SIG-M5 treated with dmso at 0.1 percent for 504 hours (cell line): ENCODE data around the gene ATF6.
A peak's percentile ranks its signal among the peaks of the same experiment; 100 is the strongest.

Experiments
- DNase-seq: peaks from one replicate; lab custom pipeline; 2025; ENCODE audit not compliant: unreplicated experiment; lab: John Stamatoyannopoulos, UW

ATF6 gene

DNA sequence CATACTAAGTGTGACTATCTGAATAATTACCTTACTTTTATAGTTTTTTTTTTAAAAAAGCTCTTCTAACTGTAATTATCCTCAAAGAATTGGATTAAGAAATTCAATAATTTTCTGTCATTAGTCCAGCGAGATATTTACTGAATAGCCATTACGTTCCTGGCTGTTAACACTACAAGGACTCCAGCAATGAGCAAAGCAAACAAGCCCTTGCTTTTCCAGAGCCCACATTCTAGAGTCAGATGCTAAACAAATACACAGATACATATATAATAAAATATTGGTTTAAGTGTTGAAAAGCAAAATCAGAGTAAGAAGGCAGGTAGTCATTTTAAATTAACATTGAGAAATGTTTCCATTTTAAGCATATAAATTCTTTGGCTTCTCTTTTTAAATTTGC lies 118.4 kb downstream of the ATF6 start:
- no peak for DNase-seq

DNA sequence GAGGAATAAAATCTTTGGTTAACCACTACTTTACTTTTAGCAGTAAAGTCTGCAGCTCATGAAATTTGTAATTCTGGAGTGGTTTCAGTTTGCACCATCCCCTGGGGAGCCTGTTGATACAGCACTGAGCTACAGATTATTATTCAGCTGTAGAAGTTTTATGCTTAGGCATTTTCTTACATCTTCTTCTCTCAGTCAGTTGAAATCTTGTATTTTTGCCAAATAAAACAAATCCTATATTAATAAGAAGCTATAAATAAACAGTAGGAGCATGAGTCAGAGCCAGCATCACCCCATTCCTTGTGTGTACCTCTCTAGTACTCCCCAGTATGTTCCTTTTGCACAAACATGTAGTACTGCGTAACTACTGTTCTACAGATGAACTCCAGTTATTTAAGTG lies 118.9 kb downstream of the ATF6 start:
- DNase-seq = no peak

DNA sequence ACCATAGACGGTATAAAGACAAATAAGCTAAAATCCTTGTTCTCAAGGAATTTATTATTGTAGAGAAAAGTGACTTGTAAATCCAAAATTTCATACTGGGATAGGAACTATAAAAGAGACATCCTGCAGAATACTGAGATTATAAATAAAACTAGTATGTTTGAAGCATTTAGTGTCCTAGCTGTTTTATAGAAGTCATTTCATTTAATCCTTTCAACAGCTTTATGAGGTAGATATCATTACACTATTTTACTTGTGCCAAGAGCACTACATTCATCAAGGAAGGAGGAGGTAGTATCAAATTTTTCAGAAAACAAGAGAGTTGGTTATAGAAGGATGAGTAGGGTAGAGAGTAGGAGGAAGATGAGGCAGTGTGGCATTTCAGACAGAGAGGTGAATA lies 119.6 kb downstream of the ATF6 start:
- no peak for DNase-seq

DNA sequence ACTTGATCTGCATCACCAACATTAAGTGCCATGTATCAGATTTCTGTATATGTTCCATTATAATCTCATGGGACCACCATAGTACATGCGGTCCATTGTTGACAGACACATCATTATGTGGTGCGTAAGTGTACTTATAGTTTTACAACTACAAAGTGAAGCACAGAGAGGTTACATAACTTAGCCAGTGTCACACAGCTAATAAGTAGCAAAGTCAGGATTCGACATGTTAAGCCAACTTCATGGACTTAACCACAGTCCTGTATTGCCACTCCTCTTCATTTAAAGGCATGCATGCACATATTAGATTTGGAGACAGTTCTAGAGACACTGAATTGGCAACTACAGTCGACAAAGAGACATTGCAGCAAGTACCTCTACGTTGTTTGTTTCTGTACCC lies 120.5 kb downstream of the ATF6 start:
- DNase-seq = no peak

DNA sequence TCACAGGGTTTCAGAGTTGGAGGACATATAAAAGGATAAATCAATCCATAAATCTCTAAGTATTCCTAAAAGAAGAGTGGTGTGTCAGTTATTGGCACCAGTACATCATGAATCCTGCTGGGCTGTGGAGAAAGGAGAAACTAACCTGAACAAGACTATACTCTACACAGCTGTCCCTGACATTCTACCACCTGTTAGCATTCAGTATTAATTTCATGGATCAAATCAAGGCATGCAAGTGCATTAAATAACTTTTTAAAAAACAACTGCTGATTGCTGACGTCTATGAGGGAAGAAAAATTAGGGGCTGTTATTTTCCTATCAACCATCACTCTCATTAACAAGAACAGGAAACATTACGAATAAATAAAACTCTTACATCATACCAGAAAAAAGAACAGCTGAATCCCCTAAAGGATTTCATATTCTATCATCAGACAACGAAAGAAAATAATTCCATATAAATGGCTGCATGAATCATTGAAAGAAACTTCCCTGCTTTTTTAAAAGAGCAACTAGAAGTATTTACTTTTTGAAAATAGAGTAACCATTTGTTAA lies 121.7 kb downstream of the ATF6 start:
- DNase-seq = no peak

DNA sequence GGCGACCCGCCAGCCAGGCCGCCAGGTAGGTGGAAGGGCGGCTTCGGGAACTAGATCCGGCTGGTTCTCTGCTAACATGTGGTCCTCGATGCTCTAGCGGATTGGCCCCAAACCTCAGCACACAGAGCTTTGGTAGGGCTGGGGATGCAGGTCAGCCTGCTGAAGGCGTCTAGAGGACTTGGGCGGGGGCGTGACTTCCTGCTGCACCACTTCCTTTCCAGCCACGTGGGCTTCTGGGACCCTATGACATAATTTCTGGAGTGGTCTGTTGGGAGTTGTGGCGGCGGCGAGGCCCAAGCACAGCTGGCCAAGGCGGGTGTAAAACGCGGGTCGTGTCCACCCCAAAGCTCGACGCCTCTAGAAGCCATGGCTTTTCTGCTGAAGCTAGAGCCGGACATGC lies 124.5 kb downstream of the ATF6 start:
- no peak for DNase-seq

DNA sequence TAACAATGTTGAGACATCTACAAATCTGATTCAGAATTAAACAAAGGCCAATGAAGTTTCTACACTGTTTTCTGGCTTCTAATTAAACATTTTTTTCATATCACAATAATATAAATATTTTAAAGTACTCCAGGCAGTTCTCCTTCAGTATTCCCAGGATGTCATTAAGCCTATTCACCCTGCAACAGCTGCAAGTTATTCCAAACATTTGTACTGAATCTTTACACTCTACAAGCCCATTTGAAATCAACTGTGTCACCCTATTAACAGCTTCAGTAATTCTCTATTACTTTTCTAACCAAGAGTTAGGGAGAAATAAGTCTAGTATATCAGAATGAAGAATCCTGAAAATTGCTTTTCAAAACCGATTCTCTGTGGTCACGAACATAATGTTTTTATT lies 133.0 kb downstream of the ATF6 start:
- DNase-seq = no peak

DNA sequence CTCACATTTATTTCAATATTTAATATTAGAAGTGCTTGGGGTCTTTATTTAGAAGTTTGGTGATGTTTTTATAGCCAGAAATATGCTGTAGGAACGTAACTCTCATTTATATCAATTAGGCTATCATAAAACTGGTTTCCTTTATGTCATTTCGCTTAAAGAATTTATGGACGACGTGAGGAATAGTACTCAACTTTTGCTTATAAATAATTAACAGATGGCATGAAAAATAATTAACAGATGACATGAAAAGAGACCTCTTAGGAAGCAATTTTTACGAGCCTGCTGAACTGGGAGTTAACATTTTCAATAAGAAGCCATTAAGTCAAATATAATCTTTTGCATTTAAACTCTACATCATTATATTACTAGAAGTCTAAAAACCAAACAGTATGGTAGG lies 134.0 kb downstream of the ATF6 start:
- no peak for DNase-seq

DNA sequence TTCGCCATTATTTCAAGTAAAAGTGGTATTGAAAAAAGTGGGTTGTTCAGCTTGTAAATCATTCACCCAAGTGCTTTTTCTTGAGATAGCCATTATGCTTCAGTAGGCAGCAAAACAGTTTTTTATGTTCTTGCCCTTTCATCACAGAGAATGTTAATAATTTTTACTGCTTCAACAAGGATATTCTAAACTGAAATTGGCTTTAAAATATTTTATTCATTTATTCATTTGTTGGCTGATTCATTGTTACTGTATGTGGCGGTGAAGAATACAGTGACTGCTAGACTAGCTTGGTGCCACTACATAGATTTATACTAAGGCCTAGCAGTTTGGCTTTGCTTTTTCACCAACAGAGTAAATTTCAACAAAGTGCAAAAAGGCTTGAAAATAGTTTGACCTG lies 136.1 kb downstream of the ATF6 start:
- DNase-seq = no peak

DNA sequence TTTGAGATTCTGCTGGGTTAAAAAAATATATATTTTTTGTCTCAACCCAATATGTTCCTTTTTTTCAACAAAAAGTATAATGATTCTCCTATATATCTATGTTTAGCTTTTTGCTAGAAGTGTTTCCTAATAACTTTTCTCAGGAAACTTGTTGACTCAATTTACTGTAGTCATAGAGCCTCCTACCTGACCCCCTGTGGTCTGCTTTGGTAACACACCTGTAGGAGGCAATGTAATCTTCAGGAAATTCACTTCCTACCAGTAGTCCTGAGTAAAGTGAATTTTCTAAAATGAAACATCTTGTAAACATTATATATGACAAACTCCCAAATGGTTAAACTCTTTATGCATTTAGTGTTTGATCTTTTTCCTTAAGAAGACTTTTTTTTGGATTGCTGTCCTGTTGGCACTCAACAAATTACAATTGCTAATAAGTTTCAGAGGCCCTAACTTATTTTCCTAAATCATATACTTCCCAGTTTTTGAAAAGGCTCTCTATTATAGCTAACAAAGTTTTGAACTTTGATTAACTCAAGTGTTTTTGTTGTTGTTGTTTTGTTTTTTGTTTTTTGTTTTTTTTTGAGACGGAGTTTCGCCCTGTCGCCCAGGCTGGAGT lies 139.3 kb downstream of the ATF6 start:
- DNase-seq = peak; percentile 19

DNA sequence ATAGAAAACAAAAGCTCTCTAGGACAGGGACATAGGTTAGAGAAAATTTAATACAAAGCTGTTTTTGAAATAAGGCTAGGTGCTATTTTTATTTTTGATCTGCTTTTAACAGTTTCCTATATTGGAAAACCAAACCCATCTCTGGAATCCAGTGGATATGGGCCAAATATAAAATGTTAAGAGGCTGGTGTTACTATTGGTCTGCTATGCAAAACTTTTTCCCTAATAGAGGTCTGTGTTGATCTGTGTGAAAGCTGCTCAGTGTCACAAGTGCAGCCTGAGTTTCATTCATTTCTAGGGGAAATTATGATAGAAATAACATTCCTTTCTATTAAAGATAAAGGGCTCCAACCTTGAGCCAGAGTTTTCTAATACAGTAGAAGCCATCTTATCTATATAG lies 141.1 kb downstream of the ATF6 start:
- DNase-seq = no peak

DNA sequence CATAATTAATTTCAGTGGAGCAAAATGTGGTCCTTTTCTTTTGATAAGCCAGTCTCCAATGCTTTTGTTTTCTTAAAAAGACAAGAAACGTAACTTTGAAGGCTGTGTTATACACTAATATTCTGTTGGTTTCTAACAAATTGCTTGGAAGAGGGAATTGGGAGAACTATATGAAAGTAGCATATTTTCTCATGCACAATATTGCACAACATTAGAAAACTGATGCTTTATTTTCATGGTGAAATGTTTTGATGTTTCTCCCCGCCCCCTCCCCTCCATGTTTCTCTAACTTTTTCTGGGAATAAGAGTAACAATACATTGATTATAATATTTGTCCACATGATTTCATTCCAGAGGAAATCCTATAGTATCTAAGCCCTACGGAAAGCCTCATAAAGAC lies 142.1 kb downstream of the ATF6 start:
- DNase-seq = no peak

DNA sequence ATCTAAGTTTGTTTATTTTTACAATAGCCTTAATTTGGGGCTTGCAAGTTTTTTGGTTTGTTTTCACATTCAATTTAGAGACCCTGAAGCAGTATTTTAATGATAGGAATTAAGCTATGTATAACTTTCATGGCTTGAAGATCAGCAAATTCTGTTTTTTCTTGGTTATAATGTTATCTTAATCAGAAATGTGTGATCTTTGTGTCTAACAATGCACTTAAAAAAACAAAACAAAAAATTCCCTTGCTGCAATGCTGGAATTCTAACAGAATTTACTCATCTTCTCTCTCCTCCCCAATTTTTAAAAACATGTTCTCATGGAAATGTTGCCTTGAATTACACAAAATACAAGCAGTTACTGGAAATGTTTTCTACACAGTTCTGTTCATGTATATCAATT lies 144.5 kb downstream of the ATF6 start:
- no peak for DNase-seq

DNA sequence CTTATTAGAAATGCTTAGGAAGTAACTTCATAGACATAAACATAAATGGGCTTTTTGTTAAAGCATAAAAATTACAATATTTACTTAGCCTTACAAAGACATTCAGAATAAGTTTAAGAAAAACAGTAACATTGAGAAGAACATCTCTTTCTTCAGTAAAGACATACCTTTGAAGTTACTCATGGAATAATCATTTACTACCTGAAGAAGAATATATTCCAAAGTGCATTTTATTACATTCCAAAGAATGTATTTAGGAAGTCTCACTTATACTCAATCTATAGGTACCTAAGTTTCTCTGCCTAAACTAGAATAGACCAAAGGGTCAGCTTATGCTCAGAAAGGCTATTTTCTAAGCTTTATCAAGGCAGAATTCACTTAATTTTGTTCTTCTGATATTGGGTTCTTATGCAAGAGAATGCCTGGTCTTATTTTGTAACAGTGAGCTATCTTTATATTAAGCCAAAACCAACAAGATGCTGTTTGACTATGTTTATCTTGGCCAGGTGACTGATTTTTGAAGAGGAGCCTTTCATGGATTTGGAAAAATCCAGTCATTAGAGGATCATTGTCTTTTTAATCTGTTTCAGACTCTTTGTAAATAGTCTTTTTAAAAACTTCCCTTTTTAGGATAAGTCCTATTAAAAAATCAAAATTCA lies 147.5 kb downstream of the ATF6 start:
- no peak for DNase-seq

DNA sequence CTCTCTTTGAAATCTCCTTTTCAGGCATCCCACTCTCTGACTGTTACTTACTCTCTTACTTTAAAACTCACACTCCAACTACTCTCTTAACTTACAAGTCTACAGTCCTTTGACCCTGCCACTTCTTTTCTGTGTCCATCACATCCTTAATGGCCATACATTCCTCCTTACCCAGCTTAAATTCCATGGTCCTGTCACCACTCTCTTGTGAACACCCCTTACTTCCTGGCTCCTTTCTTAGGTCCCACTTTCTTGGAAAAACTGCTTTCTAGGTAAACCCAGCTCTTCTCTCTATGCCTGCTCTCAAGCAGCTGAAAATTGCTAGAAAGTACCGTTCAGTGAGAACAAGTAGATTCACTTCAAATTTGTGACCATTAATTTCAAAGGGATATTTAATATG lies 148.5 kb downstream of the ATF6 start:
- DNase-seq = no peak

DNA sequence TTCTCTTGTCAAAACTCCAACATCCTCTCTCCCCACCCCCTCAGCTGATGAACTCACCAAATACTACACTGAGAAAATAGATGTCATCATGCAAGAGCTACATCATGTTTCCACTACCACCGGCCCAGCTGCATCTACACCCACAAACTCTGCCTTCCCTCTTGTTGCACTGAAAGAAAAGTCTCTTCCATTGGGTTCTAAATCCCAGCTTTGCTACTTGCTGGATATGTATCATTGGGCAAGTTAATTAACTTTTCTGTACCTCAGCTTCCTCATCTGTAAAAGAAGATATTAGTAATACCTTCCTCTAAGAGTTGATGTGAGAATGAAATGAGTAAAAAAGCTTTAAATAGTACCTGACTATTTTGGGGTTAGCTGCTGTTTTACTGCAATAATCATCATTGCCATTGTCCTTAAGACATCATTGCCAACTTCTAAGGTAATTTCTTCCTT lies 149.0 kb downstream of the ATF6 start:
- DNase-seq = no peak

DNA sequence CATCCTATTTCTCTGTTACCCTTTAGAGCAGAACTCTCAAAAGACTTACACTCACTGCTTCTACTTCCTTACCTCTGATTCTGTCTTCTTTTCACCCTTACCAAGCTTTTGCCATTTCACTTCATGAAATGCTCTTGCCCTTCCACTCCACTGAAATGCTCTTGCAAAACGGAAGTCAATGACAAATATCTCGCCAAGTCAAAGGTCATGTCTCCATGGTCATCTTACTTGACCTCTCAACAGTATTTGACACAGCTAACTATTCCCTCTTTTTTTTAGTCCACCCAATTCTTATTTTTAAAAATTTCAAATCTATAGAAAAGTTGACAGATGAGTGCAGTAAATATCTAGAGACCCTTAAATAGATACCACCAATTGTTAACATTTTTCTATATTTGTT lies 149.9 kb downstream of the ATF6 start:
- DNase-seq = no peak

DNA sequence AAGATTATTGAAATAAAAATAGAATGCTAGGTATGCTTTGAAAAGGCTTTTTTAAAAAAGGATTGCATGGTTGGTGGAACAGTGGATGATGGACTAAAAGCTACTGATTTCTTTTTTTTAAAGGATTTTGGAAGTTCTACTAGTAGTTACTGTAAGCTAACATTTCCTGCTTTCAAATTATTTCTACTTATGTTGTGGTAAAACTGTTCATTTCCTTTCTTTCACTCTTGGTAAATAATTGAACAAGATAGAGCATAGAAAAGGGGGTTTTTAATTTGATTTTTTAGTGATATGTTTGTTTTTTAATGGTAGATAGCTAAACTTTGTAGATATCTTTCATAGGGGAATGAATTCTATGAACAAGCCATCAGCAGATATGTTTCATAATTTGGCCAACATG lies 153.1 kb downstream of the ATF6 start:
- no peak for DNase-seq

DNA sequence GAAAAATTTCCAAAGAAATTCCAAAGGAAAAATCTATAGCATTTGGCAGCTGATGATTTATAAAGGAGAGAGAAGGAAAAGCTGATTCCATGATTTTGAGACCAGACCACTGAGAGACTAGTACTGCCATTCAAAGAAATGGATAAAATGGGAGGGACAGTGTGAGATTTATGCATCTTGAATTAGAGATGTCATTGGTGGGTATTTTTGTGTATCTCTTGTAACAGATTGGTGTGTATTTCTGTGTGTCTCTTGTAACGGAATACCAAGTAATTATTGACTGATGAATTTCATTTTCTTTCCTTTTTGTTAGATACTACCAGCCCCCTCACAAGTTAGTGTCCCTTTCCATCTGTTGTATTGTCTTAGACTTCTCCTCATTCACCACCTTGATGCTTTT lies 155.4 kb downstream of the ATF6 start:
- DNase-seq = no peak

DNA sequence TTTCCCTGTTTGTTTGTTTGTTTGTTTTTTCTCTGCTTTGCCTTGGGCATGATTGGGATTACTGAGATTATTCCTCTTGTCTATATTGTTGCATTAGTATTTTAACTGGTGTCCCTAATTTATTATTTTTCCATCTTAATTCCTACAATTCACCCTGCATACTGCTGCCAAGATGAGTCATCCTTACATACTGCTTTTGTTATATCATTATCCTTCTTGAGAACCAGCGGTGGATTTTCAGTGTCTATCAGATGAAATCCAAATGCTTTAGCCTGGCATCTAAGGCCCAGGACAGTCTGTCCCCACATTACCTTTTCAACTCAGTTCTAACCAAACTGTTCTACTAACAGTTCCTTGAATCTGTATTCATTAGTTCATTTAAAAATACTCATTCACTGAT lies 155.9 kb downstream of the ATF6 start:
- no peak for DNase-seq

DNA sequence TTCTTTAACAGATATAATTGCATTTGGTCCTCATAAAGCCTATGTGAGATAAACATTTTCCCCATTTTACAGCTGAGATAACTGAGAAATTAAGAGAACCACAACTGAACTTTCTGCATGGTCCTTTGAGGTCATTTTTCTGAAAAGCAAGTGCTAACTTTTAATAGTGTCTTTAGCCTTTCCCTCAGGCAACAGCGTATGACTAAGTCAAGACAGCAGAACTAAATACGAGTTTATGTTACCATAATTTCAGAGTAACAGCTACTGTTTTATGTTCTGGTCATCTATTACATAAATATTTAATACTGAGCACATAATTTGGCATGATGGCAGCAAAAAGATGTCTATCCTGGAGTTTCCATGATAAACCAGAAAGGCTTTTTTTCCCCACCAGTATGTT lies 161.9 kb downstream of the ATF6 start:
- DNase-seq = no peak

DNA sequence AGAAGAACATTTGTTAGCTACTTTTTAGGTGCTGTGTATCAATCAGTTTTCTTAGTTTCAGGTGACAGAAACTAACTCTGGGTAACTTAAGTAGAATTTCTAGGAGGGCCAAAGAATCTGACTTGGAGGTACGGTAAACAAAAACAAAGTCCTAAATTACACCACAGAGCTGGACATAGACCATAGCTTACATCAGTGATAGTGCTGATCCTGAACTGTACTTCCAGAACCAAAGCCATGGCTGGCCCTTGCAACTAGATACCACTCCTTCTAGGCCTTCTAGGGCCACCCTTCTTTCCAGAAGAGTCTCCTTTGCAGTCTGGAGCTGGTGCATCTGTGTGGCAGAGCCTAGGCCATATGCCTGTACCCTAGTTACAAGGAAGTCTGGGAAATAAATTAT lies 163.0 kb downstream of the ATF6 start:
- no peak for DNase-seq

DNA sequence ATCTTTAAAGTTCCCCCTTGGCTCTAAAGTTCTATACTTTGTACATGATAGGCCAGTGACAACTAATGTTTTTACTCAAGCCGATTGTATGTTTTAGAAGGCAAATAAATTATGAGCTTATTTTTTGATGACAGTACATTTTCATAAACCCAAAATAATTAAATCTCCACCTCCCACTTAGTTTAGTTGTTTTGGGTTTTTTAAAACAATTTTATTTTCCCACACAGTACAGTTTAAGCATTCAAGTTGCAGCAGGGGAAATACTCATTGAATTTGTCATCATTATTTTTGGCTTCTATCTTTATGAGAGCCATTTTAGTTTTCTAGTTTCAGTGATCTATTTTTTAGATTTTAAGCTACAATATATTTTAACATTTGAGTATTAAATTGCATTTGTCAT lies 163.9 kb downstream of the ATF6 start:
- no peak for DNase-seq
